Smooth muscle cell (in vitro differentiated cells): ENCODE data around the gene FAT4. TPM values are rescaled to one million over a fixed set of nuclear protein-coding genes. Genes with fewer than 3 reads are reported as not detected.

Source experiments
- DNase-seq: peaks from one replicate; lab custom pipeline; 2025; ENCODE audit not compliant: unreplicated experiment; lab: John Stamatoyannopoulos, UW
- H2AFZ ChIP-seq: fragments of 200-600 bp; sonication (generic); 2 replicates; pipeline ENCODE4 v1.6.0; 2016; ENCODE audit warnings: antibody characterized with exemption, low read depth, mild to moderate bottlenecking
- H3F3A ChIP-seq: fragments of 200-600 bp; sonication (generic); 2 replicates; pipeline ENCODE4 v1.6.0; 2017; ENCODE audit warnings: antibody characterized with exemption, low read depth
- H3K27ac ChIP-seq: fragments of 200-600 bp; sonication (generic); 2 replicates; pipeline ENCODE4 v1.5.1; 2016; ENCODE audit warnings: low read depth, mild to moderate bottlenecking
- H3K27me3 ChIP-seq: fragments of 200-600 bp; sonication (generic); 2 replicates; pipeline ENCODE4 v1.6.1; 2016; ENCODE audit warnings: low read depth, mild to moderate bottlenecking
- H3K36me3 ChIP-seq: fragments of 200-600 bp; sonication (generic); 2 replicates; pipeline ENCODE4 v1.5.1; 2016; ENCODE audit warnings: low read depth
- H3K4me1 ChIP-seq: fragments of 200-600 bp; sonication (generic); 2 replicates; pipeline ENCODE4 v1.5.1; 2016; ENCODE audit warnings: low read depth
- H3K4me2 ChIP-seq: fragments of 200-600 bp; sonication (generic); 2 replicates; pipeline ENCODE4 v1.6.0; 2016; ENCODE audit warnings: mild to moderate bottlenecking
- H3K4me3 ChIP-seq: fragments of 200-600 bp; sonication (generic); 2 replicates; pipeline ENCODE4 v1.5.1; 2016; ENCODE audit warnings: mild to moderate bottlenecking
- H3K79me2 ChIP-seq: fragments of 200-600 bp; sonication (generic); 2 replicates; pipeline ENCODE4 v1.6.0; 2016; ENCODE audit warnings: low read depth, mild to moderate bottlenecking
- H3K9ac ChIP-seq: fragments of 200-600 bp; sonication (generic); 2 replicates; pipeline ENCODE4 v1.6.0; 2016; ENCODE audit warnings: low read depth
- H3K9me3 ChIP-seq: fragments of 200-600 bp; sonication (generic); replicated peaks from 2 replicates; pipeline ENCODE4 v1.5.1; 2016; ENCODE audit warnings: low read depth
- H4K20me1 ChIP-seq: fragments of 200-600 bp; sonication (generic); 2 replicates; pipeline ENCODE4 v1.6.0; 2016; ENCODE audit warnings: low read depth
- WGBS: methylation state at CpG from one replicate; pipeline ENCODE4 v1.1.7; 2016; ENCODE audit warnings: low lambda C conversion rate; 5-methylcytosine and 5-hydroxymethylcytosine counted together
- polyA plus RNA-seq: library from polyadenylated mRNA; unstranded; fragments of >200 nt; fragmentation: Nextera tagmentation; extraction: Ambion mirVana; gene quantifications from 2 replicates; pipeline ENCODE4 v1.2.1, GENCODE V29; 2016
- total RNA-seq: library from RNA; depleted of rRNA; stranded (reverse); fragments of >200 nt; gene quantifications from 2 replicates; pipeline ENCODE4 v1.2.3, GENCODE V29; 2014
- TF ChIP-seq, protein P1 (sequence below): fragments of 200-600 bp; sonication (generic); IDR thresholded peaks from 2 replicates; pipeline ENCODE4 v1.5.1; 2017; ENCODE audit warnings: borderline replicate concordance, mild to moderate bottlenecking, antibody characterized with exemption; ENCODE audit not compliant: insufficient read depth, poor library complexity, severe bottlenecking

The FAT4 gene
- total and polyA plus RNA-seq, 2 experiments from 2014 or later: 1.5 to 18.3 TPM

- no peak for DNase-seq
- peak overlapping the region; percentile 75 for H3K4me3 ChIP-seq
- H3K27ac ChIP-seq: no peak overlapping the region
- WGBS: 1% methylated on average over 25 of the region's 25 CpGs
- peak overlapping the region; percentile 93 for H2AFZ ChIP-seq
- H4K20me1 ChIP-seq: peaks cover 3% of the 10 kb centered on the region
- peaks cover 9% of the 10 kb centered on the region for H3K4me1 ChIP-seq
- peaks cover 6% of the 10 kb centered on the region for H3F3A ChIP-seq
- peak overlapping the region; percentile 91 for H3K4me2 ChIP-seq
- H3K36me3 ChIP-seq: no peaks in the 10 kb centered on the region
- H3K27me3 ChIP-seq: no peaks in the 10 kb centered on the region
- no peak overlapping the region for H3K9ac ChIP-seq
- H3K9me3 ChIP-seq: no peaks in the 10 kb centered on the region
- TF ChIP-seq, protein P1, sequence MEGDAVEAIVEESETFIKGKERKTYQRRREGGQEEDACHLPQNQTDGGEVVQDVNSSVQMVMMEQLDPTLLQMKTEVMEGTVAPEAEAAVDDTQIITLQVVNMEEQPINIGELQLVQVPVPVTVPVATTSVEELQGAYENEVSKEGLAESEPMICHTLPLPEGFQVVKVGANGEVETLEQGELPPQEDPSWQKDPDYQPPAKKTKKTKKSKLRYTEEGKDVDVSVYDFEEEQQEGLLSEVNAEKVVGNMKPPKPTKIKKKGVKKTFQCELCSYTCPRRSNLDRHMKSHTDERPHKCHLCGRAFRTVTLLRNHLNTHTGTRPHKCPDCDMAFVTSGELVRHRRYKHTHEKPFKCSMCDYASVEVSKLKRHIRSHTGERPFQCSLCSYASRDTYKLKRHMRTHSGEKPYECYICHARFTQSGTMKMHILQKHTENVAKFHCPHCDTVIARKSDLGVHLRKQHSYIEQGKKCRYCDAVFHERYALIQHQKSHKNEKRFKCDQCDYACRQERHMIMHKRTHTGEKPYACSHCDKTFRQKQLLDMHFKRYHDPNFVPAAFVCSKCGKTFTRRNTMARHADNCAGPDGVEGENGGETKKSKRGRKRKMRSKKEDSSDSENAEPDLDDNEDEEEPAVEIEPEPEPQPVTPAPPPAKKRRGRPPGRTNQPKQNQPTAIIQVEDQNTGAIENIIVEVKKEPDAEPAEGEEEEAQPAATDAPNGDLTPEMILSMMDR: no peak
- H3K79me2 ChIP-seq: peaks cover 31% of the 10 kb centered on the region
Observed at GRCh38 chr4:125316401-125316790, 1.6 kb downstream of the FAT4 start.

DNA sequence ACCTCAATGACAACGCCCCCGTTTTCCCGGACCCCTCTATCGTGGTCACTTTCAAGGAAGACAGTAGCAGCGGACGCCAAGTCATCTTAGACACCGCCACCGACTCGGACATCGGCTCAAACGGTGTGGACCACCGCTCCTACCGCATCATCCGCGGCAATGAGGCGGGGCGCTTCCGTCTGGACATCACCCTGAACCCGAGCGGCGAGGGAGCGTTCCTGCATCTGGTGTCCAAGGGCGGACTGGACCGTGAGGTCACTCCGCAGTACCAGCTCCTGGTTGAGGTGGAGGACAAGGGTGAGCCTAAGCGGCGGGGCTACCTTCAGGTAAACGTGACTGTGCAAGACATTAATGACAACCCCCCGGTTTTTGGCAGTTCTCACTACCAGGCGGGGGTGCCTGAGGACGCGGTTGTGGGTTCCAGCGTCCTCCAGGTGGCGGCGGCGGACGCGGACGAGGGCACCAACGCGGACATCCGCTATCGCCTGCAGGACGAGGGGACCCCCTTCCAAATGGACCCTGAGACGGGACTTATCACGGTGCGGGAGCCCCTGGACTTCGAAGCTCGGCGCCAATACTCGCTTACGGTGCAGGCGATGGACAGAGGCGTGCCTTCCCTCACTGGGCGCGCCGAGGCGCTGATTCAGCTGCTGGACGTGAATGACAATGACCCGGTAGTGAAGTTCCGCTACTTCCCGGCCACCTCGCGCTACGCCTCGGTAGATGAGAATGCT is 2.2 kb downstream of the FAT4 start:
- peaks cover 31% of the 10 kb centered on the region for H3K79me2 ChIP-seq
- H3K9ac ChIP-seq: no peak overlapping the region

DNA sequence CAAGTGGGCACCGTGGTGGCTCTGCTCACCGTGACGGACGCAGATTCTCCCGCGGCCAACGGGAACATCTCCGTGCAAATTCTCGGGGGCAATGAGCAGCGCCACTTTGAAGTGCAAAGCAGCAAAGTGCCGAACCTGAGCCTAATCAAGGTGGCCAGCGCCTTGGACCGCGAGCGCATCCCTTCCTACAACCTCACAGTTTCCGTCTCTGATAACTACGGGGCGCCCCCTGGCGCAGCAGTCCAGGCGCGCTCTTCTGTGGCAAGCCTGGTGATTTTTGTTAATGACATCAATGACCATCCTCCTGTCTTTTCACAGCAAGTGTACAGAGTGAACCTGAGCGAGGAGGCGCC is 2.7 kb downstream of the FAT4 start:
- no peaks in the 10 kb centered on the region for H3K9me3 ChIP-seq
- peaks cover 10% of the 10 kb centered on the region for H3F3A ChIP-seq
- H3K79me2 ChIP-seq: peaks cover 31% of the 10 kb centered on the region
- H3K4me1 ChIP-seq: peaks cover 20% of the 10 kb centered on the region
- H3K27ac ChIP-seq: no peak overlapping the region
- no peak for DNase-seq
- no peaks in the 10 kb centered on the region for H3K36me3 ChIP-seq
- no peaks in the 10 kb centered on the region for H3K27me3 ChIP-seq
- H3K9ac ChIP-seq: no peak overlapping the region
- H2AFZ ChIP-seq: peak overlapping the region; percentile 93
- peaks cover 3% of the 10 kb centered on the region for H4K20me1 ChIP-seq
- 11% methylated on average over 23 of the region's 23 CpGs for WGBS
- TF ChIP-seq, protein P1: peak; percentile 44
- peak overlapping the region; percentile 75 for H3K4me3 ChIP-seq
- H3K4me2 ChIP-seq: peak overlapping the region; percentile 91

More for the DNA sequence above, 2.2 kb downstream of the FAT4 start:
- H3K4me3 ChIP-seq: peak overlapping the region; percentile 75
- H3F3A ChIP-seq: peaks cover 9% of the 10 kb centered on the region
- 2% methylated on average over 66 of the region's 66 CpGs for WGBS
- no peaks in the 10 kb centered on the region for H3K9me3 ChIP-seq
- no peak for DNase-seq
- no peak overlapping the region for H3K27ac ChIP-seq
- H4K20me1 ChIP-seq: peaks cover 3% of the 10 kb centered on the region
- H3K27me3 ChIP-seq: no peaks in the 10 kb centered on the region
- TF ChIP-seq, protein P1: peak; percentile 14
- H3K36me3 ChIP-seq: no peaks in the 10 kb centered on the region
- H2AFZ ChIP-seq: peak overlapping the region; percentile 93
- H3K4me1 ChIP-seq: peaks cover 14% of the 10 kb centered on the region
- H3K4me2 ChIP-seq: peak overlapping the region; percentile 91

GRCh38 chr4:125319311-125319710 is 4.6 kb downstream of the FAT4 start:
- Histone ChIP-seq H2AFZ (no peak overlapping the region), H3K9me3 (no peaks in the 10 kb centered on the region), H3K36me3 (no peaks in the 10 kb centered on the region), H3F3A (peaks cover 5% of the 10 kb centered on the region), H3K79me2 (peaks cover 45% of the 10 kb centered on the region), H3K4me2 (no peak overlapping the region), H3K27ac (no peak overlapping the region), H3K4me1 (peaks cover 25% of the 10 kb centered on the region), H3K4me3 (peak overlapping the region; percentile 75), H4K20me1 (peaks cover 3% of the 10 kb centered on the region), H3K9ac (no peak overlapping the region), H3K27me3 (no peaks in the 10 kb centered on the region)
- 71% methylated on average over 2 of the region's 2 CpGs for WGBS
- TF ChIP-seq, protein P1: no peak
- DNase-seq: no peak
